Urinary bladder (tissue), 4 donors: ENCODE results near the gene ZNF600. TPM values are rescaled to one million over a fixed set of nuclear protein-coding genes. Genes with fewer than 3 reads are reported as not detected.
"Not testable (repeated sequence)": the region's sequence is repeated elsewhere in the genome, so short reads cannot be mapped to it uniquely, and the experiment has no call there.

Source experiments
- DNase-seq: peaks from one replicate; pipeline ENCODE4 v3.0.0-alpha.2; 2015; ENCODE audit errors: extremely low spot score
- H3K27ac ChIP-seq: one replicate; pipeline ENCODE4 v1.5.1; 2013; ENCODE audit warnings: low read depth, mild to moderate bottlenecking, moderate library complexity
- H3K36me3 ChIP-seq: one replicate; pipeline ENCODE4 v1.6.1; 2013; ENCODE audit warnings: mild to moderate bottlenecking, moderate library complexity; ENCODE audit not compliant: insufficient read depth
- H3K4me1 ChIP-seq: one replicate; pipeline ENCODE4 v1.6.1; 2013; ENCODE audit warnings: mild to moderate bottlenecking, moderate library complexity; ENCODE audit not compliant: insufficient read depth
- H3K4me3 ChIP-seq: one replicate; pipeline ENCODE4 v1.5.1; 2013; ENCODE audit warnings: low read depth, low read length
- WGBS: extraction: QIAGEN DNeasy Blood & Tissue Kit; methylation state at CpG from one replicate; pipeline ENCODE4 v1.1.7; 2013; 5-methylcytosine and 5-hydroxymethylcytosine counted together
- polyA plus RNA-seq: library from polyadenylated mRNA; stranded (reverse); fragments of 200-250 nt; gene quantifications from one replicate; pipeline ENCODE4 v1.2.3, GENCODE V29; 2013
- total RNA-seq: library from RNA; depleted of rRNA; stranded (reverse); fragments of >200 nt; gene quantifications from one replicate; pipeline ENCODE4 v1.2.3, GENCODE V29; 2014
- donor health status: healthy with polysubstance abuse.
- donor health status: healthy.

Gene ZNF600
- total and polyA plus RNA-seq, 2 donors, result 4.1 to 9.1 TPM

GRCh38 chr19:52782864-52783263 lies 3.7 kb downstream of the ZNF600 start:
- DNase-seq, H3K4me3 ChIP-seq, H3K36me3 ChIP-seq, H3K27ac ChIP-seq, H3K4me1 ChIP-seq: not testable (repeated sequence)
- 81% methylated on average over 2 of the region's 2 CpGs for WGBS

GRCh38 chr19:52778811-52779210 lies 7.8 kb downstream of the ZNF600 start:
- no peak for DNase-seq

GRCh38 chr19:52756447-52756846 lies 30.1 kb downstream of the ZNF600 start:
- DNase-seq, H3K27ac ChIP-seq, H3K36me3 ChIP-seq, H3K4me1 ChIP-seq, H3K4me3 ChIP-seq: not testable (repeated sequence)
- WGBS, result 57% methylated on average over 2 of the region's 2 CpGs

More at GRCh38 chr19:52778811-52779210, 7.8 kb downstream of the ZNF600 start:
- no peak overlapping the region for H3K4me3 ChIP-seq
- 53% methylated on average over 3 of the region's 3 CpGs for WGBS
- no peaks in the 10 kb centered on the region for H3K4me1 ChIP-seq
- H3K27ac ChIP-seq, result no peak overlapping the region
- H3K36me3 ChIP-seq, result peaks cover under 1% of the 10 kb centered on the region

- Histone ChIP-seq H3K27ac (no peak overlapping the region), H3K4me1 (no peaks in the 10 kb centered on the region), H3K4me3 (no peak overlapping the region), H3K36me3 (no peaks in the 10 kb centered on the region)
- WGBS, result 51% methylated on average over 4 of the region's 4 CpGs
- no peak for DNase-seq
Observed at GRCh38 chr19:52749780-52750179, 36.8 kb downstream of the ZNF600 start.

- 27% methylated on average over 8 of the region's 8 CpGs for WGBS
- no peaks in the 10 kb centered on the region for H3K4me1 ChIP-seq
- H3K4me3 ChIP-seq, result no peak overlapping the region
- no peak for DNase-seq
- H3K36me3 ChIP-seq, result no peaks in the 10 kb centered on the region
- H3K27ac ChIP-seq, result no peak overlapping the region
Observed at GRCh38 chr19:52748336-52748950, 38.1 kb downstream of the ZNF600 start.

- H3K4me1 ChIP-seq, H3K4me3 ChIP-seq, DNase-seq, H3K27ac ChIP-seq, H3K36me3 ChIP-seq: not testable (repeated sequence)
- 48% methylated on average over 10 of the region's 10 CpGs for WGBS
Observed at GRCh38 chr19:52745919-52746318, 40.7 kb downstream of the ZNF600 start.

GRCh38 chr19:52743091-52743490 lies 43.5 kb downstream of the ZNF600 start:
- no peak overlapping the region for H3K4me3 ChIP-seq
- DNase-seq, result no peak

GRCh38 chr19:52742516-52742915 lies 44.1 kb downstream of the ZNF600 start:
- H3K4me3 ChIP-seq, result no peak overlapping the region
- no peak for DNase-seq
- no peak overlapping the region for H3K27ac ChIP-seq
- H3K36me3 ChIP-seq, result no peaks in the 10 kb centered on the region
- 29% methylated on average over 3 of the region's 3 CpGs for WGBS
- no peaks in the 10 kb centered on the region for H3K4me1 ChIP-seq

More at GRCh38 chr19:52743091-52743490, 43.5 kb downstream of the ZNF600 start:
- Histone ChIP-seq H3K4me1 (no peaks in the 10 kb centered on the region), H3K27ac (no peak overlapping the region), H3K36me3 (no peaks in the 10 kb centered on the region)
- 95% methylated on average over 3 of the region's 3 CpGs for WGBS

- Histone ChIP-seq H3K4me1 (no peaks in the 10 kb centered on the region), H3K27ac (no peak overlapping the region), H3K4me3 (no peak overlapping the region), H3K36me3 (no peaks in the 10 kb centered on the region)
- 48% methylated on average over 6 of the region's 6 CpGs for WGBS
- DNase-seq, result no peak
Observed at GRCh38 chr19:52741951-52742485, 44.6 kb downstream of the ZNF600 start.

- not testable (repeated sequence) for H3K27ac ChIP-seq, H3K36me3 ChIP-seq, H3K4me1 ChIP-seq, DNase-seq, H3K4me3 ChIP-seq
- WGBS, result 43% methylated on average over 7 of the region's 7 CpGs
Observed at GRCh38 chr19:52741371-52741770, 45.2 kb downstream of the ZNF600 start.

- H3K36me3 ChIP-seq, result no peaks in the 10 kb centered on the region
- WGBS, result 81% methylated on average over 14 of the region's 14 CpGs
- no peak overlapping the region for H3K4me3 ChIP-seq
- DNase-seq, result no peak
- no peak overlapping the region for H3K27ac ChIP-seq
- no peaks in the 10 kb centered on the region for H3K4me1 ChIP-seq
Observed at GRCh38 chr19:52739576-52739975, 47.0 kb downstream of the ZNF600 start.

GRCh38 chr19:52735734-52736133 lies 50.9 kb downstream of the ZNF600 start:
- H3K4me3 ChIP-seq, result no peak overlapping the region
- peak overlapping the region; percentile 81 for H3K27ac ChIP-seq
- no peaks in the 10 kb centered on the region for H3K36me3 ChIP-seq
- no peak for DNase-seq
- H3K4me1 ChIP-seq, result no peaks in the 10 kb centered on the region
- WGBS, result 47% methylated on average over 18 of the region's 18 CpGs

GRCh38 chr19:52734893-52735661 lies 51.5 kb downstream of the ZNF600 start, which contains the start of gene ZNF611:
TSS of gene ZNF611 (minus strand) at chr19:52735044. CDS start at chr19:52715894, 19,150 bp downstream.
- 5% methylated on average over 38 of the region's 38 CpGs for WGBS
- DNase-seq, result peak; percentile 95
- peak within 1 kb of the TSS; percentile 83 for H3K27ac ChIP-seq
- H3K4me3 ChIP-seq, result peak within 1 kb of the TSS; percentile 76
- H3K36me3 ChIP-seq, result no peaks in the 10 kb centered on the region
- H3K4me1 ChIP-seq, result no peaks in the 10 kb centered on the region
